HG03460 (cell line): ENCODE measurements around the gene PPFIBP1.
"Not testable (repeated sequence)": the region's sequence is repeated elsewhere in the genome, so short reads cannot be mapped to it uniquely, and the experiment has no call there.

Source experiments
- ATAC-seq: cut with Tn5 transposase; IDR thresholded peaks from one replicate; pipeline ENCODE4 v1.9.1; 2021; ENCODE audit not compliant: unreplicated experiment

The PPFIBP1 gene

DNA sequence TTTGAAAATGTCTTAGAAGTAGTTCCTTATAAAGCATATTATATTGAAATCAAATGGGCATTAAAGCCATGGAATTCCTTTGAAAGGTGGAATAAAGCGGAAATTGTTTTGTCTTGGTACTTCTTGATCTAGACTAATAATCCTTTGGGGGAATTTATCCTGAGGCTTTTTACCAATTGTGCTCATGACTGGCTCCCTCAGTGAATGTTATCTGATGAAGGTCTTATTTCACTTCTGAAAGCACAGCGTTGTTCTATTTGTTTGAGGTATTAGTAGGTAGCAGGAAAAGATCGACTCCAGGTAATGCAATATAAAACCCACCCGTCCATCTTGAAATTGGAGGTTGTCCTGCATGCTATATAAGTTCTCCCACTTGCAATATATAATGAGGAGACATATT, 64.8 kb downstream of the PPFIBP1 start:
- no peak for ATAC-seq

- ATAC-seq, result no peak
Measured at GRCh38 chr12:27589419-27589818, 65.4 kb downstream of the PPFIBP1 start.

GRCh38 chr12:27591698-27592097, 67.7 kb downstream of the PPFIBP1 start:
- ATAC-seq, result not testable (repeated sequence)

- ATAC-seq, result no peak
Measured at GRCh38 chr12:27592548-27592947, 68.5 kb downstream of the PPFIBP1 start.

GRCh38 chr12:27593266-27593665, 69.3 kb downstream of the PPFIBP1 start:
- ATAC-seq, result no peak

DNA sequence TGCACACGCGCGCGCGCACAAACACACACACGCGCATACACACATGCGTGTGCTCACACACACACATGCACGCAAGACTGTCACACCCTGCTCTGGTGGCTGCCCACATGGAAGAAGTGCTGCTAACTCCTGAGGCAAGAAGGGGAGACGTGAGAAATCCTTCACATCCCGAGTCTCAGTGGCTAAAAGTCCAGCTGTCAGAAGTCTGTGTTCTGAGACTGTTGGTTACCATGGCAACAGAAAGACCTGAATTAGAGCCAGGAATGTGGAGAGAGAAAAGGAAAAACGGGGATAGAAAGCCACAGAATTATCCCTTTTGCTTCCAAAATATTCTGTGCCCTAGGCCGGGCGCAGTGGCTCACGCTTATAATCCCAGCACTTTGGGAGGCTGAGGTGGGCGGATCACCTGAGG, 71.2 kb downstream of the PPFIBP1 start:
- ATAC-seq, result no peak

- ATAC-seq, result not testable (repeated sequence)
Measured at GRCh38 chr12:27598866-27599265, 74.9 kb downstream of the PPFIBP1 start.

DNA sequence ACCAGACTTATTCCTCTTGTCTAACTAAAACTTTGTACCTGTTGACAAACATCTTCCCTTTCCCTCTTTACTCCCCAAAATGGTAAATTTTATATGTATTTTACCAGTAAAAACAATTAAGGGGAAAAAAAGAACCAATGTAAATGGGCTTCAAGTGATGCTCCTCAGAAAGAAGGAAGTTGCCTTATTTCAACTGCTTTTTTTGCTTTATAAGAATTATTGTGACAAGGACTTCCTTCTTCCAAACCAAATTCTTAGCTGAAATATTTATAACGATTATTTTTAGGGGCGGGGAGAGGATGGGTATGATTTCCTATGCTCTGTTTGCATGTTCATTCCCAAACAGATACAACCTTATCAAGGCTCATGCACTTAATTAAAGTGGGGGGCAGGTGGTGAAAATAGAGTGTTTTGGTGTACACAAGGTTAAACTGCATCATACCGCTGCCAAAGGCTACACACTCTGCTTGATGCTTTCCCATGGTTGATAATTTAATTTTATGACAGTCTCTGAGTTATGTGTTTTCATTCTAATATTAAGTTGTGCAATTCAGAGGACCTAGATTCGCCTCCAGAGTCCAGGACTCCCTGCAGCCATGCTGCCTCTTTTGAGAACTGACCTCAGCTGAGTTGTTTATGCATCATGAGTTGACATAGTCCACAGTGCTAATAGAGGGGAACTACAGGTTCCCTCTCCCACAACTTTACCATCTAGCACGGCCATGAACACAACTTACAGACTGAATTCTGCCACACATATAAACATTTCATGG, 77.2 kb downstream of the PPFIBP1 start:
- not testable (repeated sequence) for ATAC-seq

GRCh38 chr12:27602516-27602915, 78.5 kb downstream of the PPFIBP1 start:
- no peak for ATAC-seq

- no peak for ATAC-seq
Measured at GRCh38 chr12:27604431-27604830, 80.4 kb downstream of the PPFIBP1 start.

DNA sequence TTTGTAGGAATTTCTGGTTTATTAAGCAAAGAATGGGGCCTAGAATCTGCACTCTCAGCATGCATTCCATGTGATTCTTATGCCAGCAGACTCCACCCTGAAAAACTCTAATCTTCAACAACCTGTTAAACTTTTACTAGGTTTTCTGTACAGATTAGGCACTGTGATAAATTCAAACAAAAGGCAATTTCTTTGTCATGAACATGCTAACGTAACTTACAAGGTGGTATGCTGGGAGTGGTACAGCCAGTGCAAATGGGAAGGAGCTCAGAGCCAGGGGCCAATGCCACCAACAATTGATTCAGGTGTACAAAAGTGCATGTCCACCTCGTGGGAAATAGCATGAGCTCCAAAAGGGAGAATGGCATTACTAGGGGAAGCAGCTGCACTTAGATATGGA, 83.0 kb downstream of the PPFIBP1 start:
- ATAC-seq, result no peak

DNA sequence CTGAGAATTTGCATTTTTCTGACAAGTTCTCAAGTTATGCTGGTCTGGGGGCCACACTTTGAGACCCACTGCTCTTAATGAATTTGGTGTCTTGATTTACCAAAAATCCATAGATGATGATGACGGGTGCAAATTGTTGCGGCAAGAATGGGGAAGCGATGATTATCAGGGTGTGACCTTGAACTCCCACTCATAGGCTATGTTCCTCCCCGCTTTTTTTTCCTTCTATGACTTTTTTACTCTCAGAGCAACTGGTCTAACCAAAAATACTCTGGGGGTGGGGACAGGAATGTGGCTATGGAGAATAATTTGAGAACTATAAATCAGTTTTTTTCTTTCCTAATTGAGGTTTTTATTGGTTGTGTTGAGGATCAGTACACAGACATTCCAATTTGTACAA, 83.6 kb downstream of the PPFIBP1 start:
- no peak for ATAC-seq

- no peak for ATAC-seq
Measured at GRCh38 chr12:27608890-27609289, 84.9 kb downstream of the PPFIBP1 start.

- no peak for ATAC-seq
Measured at GRCh38 chr12:27610374-27610773, 86.4 kb downstream of the PPFIBP1 start.

DNA sequence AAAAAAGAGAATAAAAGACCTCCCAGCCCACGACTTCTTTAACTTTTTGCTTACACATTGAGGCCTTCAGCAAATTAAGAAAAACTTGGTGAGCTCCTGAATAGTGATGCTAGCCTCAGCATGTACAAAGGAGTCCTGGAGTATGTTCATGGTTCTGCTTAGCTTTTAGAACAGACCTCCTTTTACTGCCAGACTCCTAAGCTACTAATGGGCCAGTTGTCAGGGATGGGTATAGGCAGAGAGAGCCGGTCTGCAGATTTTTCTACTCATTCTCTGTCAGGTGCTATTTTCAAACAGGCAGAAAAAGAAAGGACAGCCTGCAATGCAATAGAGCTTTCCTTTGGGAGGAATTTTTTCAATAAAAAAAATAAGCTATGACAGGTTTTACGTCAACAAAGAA, 90.4 kb downstream of the PPFIBP1 start:
- no peak for ATAC-seq

GRCh38 chr12:27614866-27615265, 90.9 kb downstream of the PPFIBP1 start:
- ATAC-seq, result no peak

DNA sequence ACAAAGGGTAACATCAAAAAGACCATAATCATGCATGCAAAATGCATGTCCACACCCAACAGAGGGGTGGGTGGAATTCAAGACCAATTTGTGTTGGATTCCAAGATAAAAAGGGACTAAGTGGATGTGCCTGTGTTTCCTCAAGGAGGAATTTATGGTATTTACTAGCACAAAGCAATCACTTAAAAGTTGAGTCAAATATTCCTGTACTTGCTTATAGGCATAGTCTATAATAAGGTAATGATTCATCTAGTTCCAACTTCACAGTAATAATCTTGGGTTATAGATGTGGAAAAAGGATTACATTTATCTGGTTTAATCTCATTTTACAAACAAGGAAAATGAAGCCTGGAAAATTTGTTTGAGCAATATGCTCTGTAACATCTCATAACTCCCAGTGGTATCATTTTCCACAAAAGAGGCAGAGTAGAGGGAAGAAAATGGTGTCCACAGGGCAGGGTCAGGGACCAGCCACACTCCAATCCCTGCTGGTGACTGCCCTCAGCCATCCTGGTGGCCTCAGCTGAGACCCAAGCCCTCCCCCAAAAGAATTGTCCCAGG, 91.4 kb downstream of the PPFIBP1 start:
- ATAC-seq, result no peak

DNA sequence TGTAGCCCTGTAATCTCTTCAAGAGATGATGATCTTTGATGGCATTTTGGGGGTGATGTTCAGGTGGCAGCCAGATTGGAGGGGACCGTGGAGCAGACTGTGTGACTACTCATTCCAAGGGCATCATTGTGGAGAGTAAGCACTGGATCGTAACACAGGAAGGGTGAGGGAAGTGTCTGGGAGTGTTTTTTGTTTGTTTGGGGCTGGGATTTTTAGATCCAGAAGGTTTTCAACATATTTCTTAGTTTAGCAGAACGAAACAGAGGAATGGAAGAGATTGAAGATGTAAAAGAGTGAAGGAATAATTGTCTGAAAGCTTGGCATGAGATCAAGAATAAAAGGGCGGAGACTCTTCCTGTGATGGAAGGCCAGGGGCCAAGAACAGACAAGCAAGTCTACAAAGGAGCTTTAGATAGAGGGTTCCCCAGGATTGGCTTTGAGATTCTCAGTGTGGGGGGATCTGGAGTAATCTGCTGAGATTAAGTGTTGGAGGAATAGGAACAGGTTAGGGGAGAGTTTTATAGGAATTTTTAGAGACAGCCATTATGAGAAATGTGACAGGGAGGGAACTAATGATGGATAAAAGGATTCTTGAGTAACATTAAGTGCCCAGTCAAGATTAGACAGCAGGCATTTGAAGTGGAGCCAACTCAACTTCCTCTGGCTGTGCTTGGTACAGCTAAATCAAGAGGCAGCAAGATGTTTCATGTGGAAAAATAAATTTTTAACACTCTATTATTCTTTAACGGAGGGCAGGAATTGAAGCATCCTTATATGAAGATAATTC, 92.5 kb downstream of the PPFIBP1 start:
- ATAC-seq, result no peak

DNA sequence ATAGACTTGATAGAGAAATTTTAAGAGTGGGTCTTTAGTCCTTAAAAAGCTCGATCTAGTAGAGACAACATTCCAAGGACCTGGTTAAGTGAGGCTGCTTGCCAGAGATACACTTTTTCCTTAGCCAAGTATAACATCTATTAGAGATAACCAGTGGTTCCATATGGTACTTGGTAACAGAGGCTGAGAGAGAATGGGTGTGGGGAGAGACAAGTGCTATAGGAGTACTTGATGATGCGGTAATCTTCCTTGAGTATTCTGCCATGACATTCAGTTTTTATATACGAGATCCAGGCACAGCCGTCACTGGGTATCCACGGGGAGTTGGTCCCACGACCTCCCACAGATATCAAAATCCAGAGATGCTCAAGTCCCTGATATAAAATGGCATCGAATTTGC, 94.8 kb downstream of the PPFIBP1 start:
- no peak for ATAC-seq

DNA sequence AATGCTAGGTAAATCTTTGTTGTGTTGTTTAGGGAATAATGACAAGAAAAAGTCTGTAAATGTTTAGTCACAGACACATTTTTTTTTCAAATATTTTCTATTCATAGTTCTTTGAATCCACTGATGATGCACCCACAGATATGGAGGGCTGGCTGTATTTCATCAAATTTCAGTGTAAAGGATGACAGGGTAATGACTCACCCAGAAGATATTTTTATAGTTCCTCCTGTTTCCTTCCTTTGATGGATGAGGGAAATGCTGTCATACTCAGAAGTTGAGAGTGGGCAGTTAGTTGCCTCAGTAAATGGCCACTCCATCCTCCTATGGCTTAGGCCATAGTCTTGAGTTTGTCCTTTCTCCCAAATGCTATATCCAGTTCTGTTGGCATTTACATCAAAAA, 95.3 kb downstream of the PPFIBP1 start:
- no peak for ATAC-seq

DNA sequence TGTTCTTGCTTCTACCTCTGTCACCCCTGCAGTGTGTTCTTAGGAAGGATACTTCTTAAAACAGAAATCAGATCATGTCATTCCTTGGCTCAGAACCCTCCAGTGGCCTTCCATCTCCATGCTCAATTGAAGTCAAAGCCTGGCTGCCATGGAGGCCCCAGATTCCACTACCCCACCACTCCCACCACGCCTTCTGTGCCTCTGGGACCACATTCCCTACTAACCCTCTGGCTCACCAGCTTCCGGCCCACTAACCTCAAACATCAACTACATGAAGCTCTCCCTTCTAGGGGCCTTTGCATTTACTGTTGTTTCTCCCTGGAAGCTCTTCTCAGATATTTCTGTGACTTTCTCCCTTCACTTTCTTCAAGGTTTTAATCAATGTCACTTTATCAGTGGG, 96.1 kb downstream of the PPFIBP1 start:
- no peak for ATAC-seq
